Ovary (tissue), 9 donors: ENCODE results near the gene CCDC86. TPM values are rescaled to one million over a fixed set of nuclear protein-coding genes. Genes with fewer than 3 reads are reported as not detected.

Source experiments
- DNase-seq, 5 donors: peaks; one replicate each; pipeline ENCODE4 v3.0.0-alpha.2; 2019 to 2020
- H3K27ac ChIP-seq, 2 donors: fragments of 200-600 bp; one replicate each; pipeline versions ENCODE4 v1.5.1 to v1.8.0; 2019 to 2022
- H3K27me3 ChIP-seq: fragments of 200-600 bp; one replicate; pipeline ENCODE4 v1.8.0; 2022
- H3K36me3 ChIP-seq: fragments of 200-600 bp; sonication (generic); one replicate; pipeline ENCODE4 v1.5.1; 2019
- H3K4me1 ChIP-seq: one replicate; pipeline ENCODE4 v1.8.1; 2013; ENCODE audit warnings: mild to moderate bottlenecking, moderate library complexity; ENCODE audit not compliant: insufficient read depth
- H3K4me3 ChIP-seq: fragments of 200-600 bp; sonication (generic); one replicate; pipeline ENCODE4 v1.5.1; 2017
- H3K9me3 ChIP-seq, 2 donors: fragments of 200-600 bp in 1 of 2; sonication (generic) in 1 of 2; one replicate each; pipeline versions ENCODE4 v1.5.1 to v1.8.1; 2013 to 2019; ENCODE audit warnings: mild to moderate bottlenecking in 1 of 2, moderate library complexity in 1 of 2
- EP300 ChIP-seq: sonication (generic); formaldehyde crosslinking; IDR thresholded peaks from one replicate; pipeline ENCODE4 v1.6.1; 2017; ENCODE audit warnings: antibody characterized with exemption
- POLR2A ChIP-seq: fragments of 450-650 bp; IDR thresholded peaks from one replicate; pipeline ENCODE4 v1.6.1; 2017; ENCODE audit warnings: antibody characterized with exemption, mild to moderate bottlenecking, moderate library complexity
- WGBS, 3 donors: extraction: QIAGEN DNeasy Blood & Tissue Kit in 1 of 3; methylation state at CpG; one replicate each; pipeline versions ENCODE4 v1.1.5 to v1.1.7; 2013 to 2017; 5-methylcytosine and 5-hydroxymethylcytosine counted together
- intact Hi-C, 4 donors: fragments of 100-400 bp; cut with DNase I; formaldehyde crosslinking; loops; one replicate each; pipeline versions ENCODE4 v1.11.0 to v1.15.1; 2022 to 2023
- polyA plus RNA-seq, 2 donors: library from polyadenylated mRNA; stranded (reverse); fragments of 200-250 nt in 1 of 2; fragments of 350-450 nt in 1 of 2; fragmentation: Illumina TruSeq in 1 of 2; extraction: RNeasy Lipid Tissue Mini Kit (QIAGEN cat#74804) in 1 of 2; gene quantifications; one replicate each; pipeline ENCODE4 v1.2.3, GENCODE V29; 2013 to 2014
- total RNA-seq, 7 donors: library from RNA; depleted of rRNA in 2 of 7; stranded (reverse); fragments of >200 nt in 2 of 7; fragmentation: NEBNext Ultra II Directional in 3 of 7; extraction: Animal tissue kit (Norgen Biotek cat#: 25700) in 3 of 7; gene quantifications; one replicate each; pipeline versions ENCODE4 v1.1.0 to v1.2.4, GENCODE V29; 2016 to 2023
- TF ChIP-seq, protein P1 (sequence below), 3 donors: fragments of 450-650 bp in 2 of 3; fragments of 200-600 bp in 1 of 3; IDR thresholded peaks; one replicate each; pipeline versions ENCODE4 v1.5.1 to v1.8.0; 2016 to 2022; ENCODE audit warnings: antibody characterized with exemption in 3 of 3, mild to moderate bottlenecking in 1 of 3
- donor health status: DM: no; HTN: no; CAD: no; lungs with moderate emphysema.
- donor health status: DM: no; HTN: no; CAD: no.
- donor health status: Bipolar disorder and iron deficiency.
- donor health status: DM: yes; HTN: yes; CAD: no.
- donor health status: DM: no; HTN: no; CAD: no.
- donor health status: DM: yes; HTN: yes; CAD: no.

CCDC86 gene
- total and polyA plus RNA-seq, 9 donors, result 7.0 to 32.9 (median 19.8) TPM

DNA sequence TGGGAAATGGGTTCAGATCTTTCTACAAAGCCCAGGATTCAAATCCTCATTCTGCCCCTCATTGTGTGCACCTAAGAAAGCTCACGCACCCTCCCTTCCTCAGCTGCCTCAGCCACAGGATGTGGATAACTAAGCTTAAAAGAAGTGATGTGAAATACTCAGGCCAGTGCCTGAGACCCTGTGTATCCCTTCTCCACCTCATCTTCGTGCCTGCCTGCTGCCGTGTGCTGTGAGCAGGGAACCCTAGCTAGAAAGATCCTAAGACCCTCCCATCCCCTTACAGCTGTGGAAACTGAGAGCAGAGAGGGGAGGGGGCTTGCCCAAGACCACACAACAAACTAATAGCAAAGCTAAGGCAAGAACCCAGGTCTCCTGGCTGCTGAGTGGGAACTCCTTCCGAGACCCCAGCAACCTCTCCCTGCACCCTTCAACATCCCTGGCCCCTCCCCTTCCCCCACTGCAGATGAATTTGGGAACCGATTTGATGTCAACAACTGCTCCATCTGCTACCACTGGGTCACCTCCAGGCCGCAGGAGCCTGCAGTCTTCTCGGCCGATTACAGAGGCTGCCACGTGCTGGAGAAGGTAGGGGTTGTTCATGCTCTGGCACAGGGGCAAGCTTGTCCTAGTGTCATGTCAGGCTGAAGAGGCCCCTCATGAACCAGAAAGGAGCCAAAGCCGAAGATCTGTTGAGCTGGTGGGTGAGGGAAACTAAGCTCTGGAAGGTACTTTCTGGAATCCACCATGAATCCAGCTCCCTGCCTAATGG, 27.0 kb downstream of the CCDC86 start:
- H3K27me3 ChIP-seq, result no peaks in the 10 kb centered on the region
- no peak overlapping the region for H3K27ac ChIP-seq
- H3K4me1 ChIP-seq, result peaks cover 2% of the 10 kb centered on the region
- H3K4me3 ChIP-seq, result no peak overlapping the region
- no peak for DNase-seq
- WGBS, 3 donors, result 67 to 83% (median 82%) methylated on average over 10 of the region's 10 CpGs
- no peaks in the 10 kb centered on the region for H3K9me3 ChIP-seq
- no peaks in the 10 kb centered on the region for H3K36me3 ChIP-seq
- intact Hi-C loops, result no loop called here
- no peak for TF ChIP-seq EP300
- TF ChIP-seq, protein P1, sequence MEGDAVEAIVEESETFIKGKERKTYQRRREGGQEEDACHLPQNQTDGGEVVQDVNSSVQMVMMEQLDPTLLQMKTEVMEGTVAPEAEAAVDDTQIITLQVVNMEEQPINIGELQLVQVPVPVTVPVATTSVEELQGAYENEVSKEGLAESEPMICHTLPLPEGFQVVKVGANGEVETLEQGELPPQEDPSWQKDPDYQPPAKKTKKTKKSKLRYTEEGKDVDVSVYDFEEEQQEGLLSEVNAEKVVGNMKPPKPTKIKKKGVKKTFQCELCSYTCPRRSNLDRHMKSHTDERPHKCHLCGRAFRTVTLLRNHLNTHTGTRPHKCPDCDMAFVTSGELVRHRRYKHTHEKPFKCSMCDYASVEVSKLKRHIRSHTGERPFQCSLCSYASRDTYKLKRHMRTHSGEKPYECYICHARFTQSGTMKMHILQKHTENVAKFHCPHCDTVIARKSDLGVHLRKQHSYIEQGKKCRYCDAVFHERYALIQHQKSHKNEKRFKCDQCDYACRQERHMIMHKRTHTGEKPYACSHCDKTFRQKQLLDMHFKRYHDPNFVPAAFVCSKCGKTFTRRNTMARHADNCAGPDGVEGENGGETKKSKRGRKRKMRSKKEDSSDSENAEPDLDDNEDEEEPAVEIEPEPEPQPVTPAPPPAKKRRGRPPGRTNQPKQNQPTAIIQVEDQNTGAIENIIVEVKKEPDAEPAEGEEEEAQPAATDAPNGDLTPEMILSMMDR (IDR thresholded peaks at IDR 0.05), result no peak
- TF ChIP-seq POLR2A, result no peak

DNA sequence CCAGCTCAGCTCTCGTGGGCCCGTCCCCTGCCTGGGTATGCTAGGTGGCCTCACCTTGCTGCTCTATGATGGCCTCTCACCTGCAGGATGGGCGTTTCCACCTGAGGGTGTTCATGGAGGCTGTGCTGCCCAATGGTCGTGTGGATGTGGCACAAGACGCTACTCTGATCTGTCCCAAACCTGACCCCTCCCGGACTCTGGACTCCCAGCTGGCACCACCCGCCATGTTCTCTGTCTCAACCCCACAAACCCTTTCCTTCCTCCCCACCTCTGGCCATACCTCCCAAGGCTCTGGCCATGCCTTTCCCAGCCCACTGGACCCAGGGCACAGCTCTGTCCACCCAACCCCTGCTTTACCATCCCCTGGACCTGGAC, 27.5 kb downstream of the CCDC86 start:
- intact Hi-C loops, result no loop called here
- H3K9me3 ChIP-seq, result no peaks in the 10 kb centered on the region
- DNase-seq, result no peak
- no peak overlapping the region for H3K4me3 ChIP-seq
- 89 to 91% (median 89%) methylated on average over 7 of the region's 7 CpGs for WGBS, 3 donors
- H3K27me3 ChIP-seq, result no peaks in the 10 kb centered on the region
- H3K27ac ChIP-seq, result no peak overlapping the region
- peaks cover 2% of the 10 kb centered on the region for H3K4me1 ChIP-seq
- TF ChIP-seq, protein P1 (IDR thresholded peaks at IDR 0.05), result no peak
- TF ChIP-seq POLR2A (no peak), EP300 (no peak)
- no peaks in the 10 kb centered on the region for H3K36me3 ChIP-seq

DNA sequence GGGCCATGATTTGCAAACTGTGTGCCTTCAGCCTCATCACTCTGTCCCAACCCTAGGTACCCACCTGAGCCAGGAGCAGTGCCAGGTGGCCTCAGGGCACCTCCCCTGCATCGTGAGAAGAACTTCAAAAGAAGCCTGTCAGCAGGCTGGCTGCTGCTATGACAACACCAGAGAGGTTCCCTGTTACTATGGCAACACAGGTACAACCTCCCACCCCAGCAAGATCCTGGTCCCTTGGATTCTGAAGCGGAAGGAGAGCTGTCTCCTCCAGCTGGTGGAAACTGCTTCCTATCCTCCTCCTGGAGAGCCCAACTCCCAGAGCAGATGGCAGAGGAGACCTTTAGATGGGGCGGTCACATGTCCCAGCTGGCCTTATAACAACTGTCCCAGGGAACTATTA, 28.4 kb downstream of the CCDC86 start:
- H3K4me3 ChIP-seq, result no peak overlapping the region
- no peaks in the 10 kb centered on the region for H3K27me3 ChIP-seq
- no peaks in the 10 kb centered on the region for H3K36me3 ChIP-seq
- intact Hi-C loops, result no loop called here
- DNase-seq, result no peak
- WGBS, 3 donors, result 68 to 74% (median 73%) methylated on average over 3 of the region's 3 CpGs
- H3K27ac ChIP-seq, result no peak overlapping the region
- no peaks in the 10 kb centered on the region for H3K9me3 ChIP-seq
- TF ChIP-seq, protein P1 (IDR thresholded peaks at IDR 0.05), result no peak
- no peak for TF ChIP-seq POLR2A
- TF ChIP-seq EP300, result no peak
- H3K4me1 ChIP-seq, result peaks cover 2% of the 10 kb centered on the region

DNA sequence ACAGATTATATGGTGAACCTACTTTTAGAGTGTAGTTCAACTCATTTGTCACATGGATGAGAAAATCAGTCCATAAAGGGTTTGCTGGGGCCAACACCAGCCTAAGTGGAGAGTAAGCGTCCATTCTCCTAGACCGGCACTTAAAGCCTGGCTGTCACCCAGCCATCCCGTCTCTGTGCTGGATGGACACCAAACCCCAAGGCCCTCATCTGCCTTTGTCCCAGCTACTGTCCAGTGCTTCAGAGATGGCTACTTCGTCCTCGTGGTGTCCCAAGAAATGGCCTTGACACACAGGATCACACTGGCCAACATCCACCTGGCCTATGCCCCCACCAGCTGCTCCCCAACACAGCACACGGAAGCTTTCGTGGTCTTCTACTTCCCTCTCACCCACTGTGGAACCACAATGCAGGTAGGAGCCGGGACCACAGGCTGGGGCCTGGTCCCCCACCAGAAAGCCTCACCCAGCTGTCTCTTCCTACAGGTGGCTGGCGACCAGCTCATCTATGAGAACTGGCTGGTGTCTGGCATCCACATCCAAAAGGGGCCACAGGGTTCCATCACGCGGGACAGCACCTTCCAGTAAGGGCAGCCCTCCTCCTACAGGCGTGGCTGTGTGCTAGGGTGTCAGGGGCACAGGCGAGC, 28.9 kb downstream of the CCDC86 start:
- WGBS, 3 donors, result 68 to 75% (median 74%) methylated on average over 13 of the region's 13 CpGs
- Histone ChIP-seq H3K36me3 (no peaks in the 10 kb centered on the region), H3K27ac (no peak overlapping the region), H3K27me3 (no peaks in the 10 kb centered on the region), H3K9me3 (no peaks in the 10 kb centered on the region), H3K4me1 (peaks cover 2% of the 10 kb centered on the region), H3K4me3 (no peak overlapping the region)
- DNase-seq, result no peak
- TF ChIP-seq POLR2A, result no peak
- no peak for TF ChIP-seq EP300
- TF ChIP-seq, protein P1 (IDR thresholded peaks at IDR 0.05), result no peak
- intact Hi-C loops, result no loop called here
